SIG-M5 (cell line): ENCODE data around the gene NEMP2.

Experiments
- DNase-seq: peaks from one replicate; lab custom pipeline; 2025; lab: John Stamatoyannopoulos, UW

Gene NEMP2

GRCh38 chr2:190457256-190457655, 77.3 kb downstream of the NEMP2 start:
- no peak for DNase-seq

GRCh38 chr2:190456833-190457232, 77.7 kb downstream of the NEMP2 start:
- no peak for DNase-seq

GRCh38 chr2:190455358-190456095, 79.0 kb downstream of the NEMP2 start:
- no peak for DNase-seq

GRCh38 chr2:190454795-190455194, 79.7 kb downstream of the NEMP2 start:
- DNase-seq, result no peak
